Osteoblast (primary cell): ENCODE data around the gene LMOD3. TPM values are rescaled to one million over a fixed set of nuclear protein-coding genes. Genes with fewer than 3 reads are reported as not detected.

ENCODE experiments used
- DNase-seq: peaks from one replicate; pipeline ENCODE4 v3.0.0; 2011; ENCODE audit warnings: low spot score, mixed read lengths; ENCODE audit not compliant: insufficient read length; ENCODE audit errors: missing footprints
- H2AFZ ChIP-seq: 2 replicates; pipeline ENCODE4 v1.6.0; 2011; ENCODE audit warnings: mild to moderate bottlenecking, low read length
- H3K27ac ChIP-seq: 2 replicates; pipeline ENCODE4 v1.5.1; 2011; ENCODE audit warnings: mild to moderate bottlenecking, low read depth, low read length, moderate library complexity
- H3K27me3 ChIP-seq: 2 replicates; pipeline ENCODE4 v1.6.0; 2012; ENCODE audit warnings: mild to moderate bottlenecking, control low read depth, inconsistent platforms, low read length, moderate library complexity; ENCODE audit not compliant: insufficient read depth
- H3K36me3 ChIP-seq: 2 replicates; pipeline ENCODE4 v1.5.1; 2011; ENCODE audit warnings: mild to moderate bottlenecking, low read length, control low read depth, moderate library complexity; ENCODE audit not compliant: insufficient read depth
- H3K4me1 ChIP-seq: 2 replicates; pipeline ENCODE4 v1.5.1; 2011; ENCODE audit warnings: mild to moderate bottlenecking, low read length, control low read depth, moderate library complexity; ENCODE audit not compliant: insufficient read depth
- H3K4me2 ChIP-seq: 2 replicates; pipeline ENCODE4 v1.6.0; 2011; ENCODE audit warnings: mild to moderate bottlenecking, low read length; ENCODE audit not compliant: insufficient read depth
- H3K4me3 ChIP-seq: fragments of 200-600 bp; sonication (generic); 3 replicates; pipeline ENCODE4 v1.5.1; 2012; ENCODE audit warnings: mild to moderate bottlenecking, low read length, inconsistent platforms; ENCODE audit not compliant: insufficient read depth
- H3K79me2 ChIP-seq: 2 replicates; pipeline ENCODE4 v1.6.0; 2012; ENCODE audit warnings: mild to moderate bottlenecking, low read length, control low read depth, inconsistent platforms; ENCODE audit not compliant: insufficient read depth
- H3K9me3 ChIP-seq: 2 replicates; pipeline ENCODE4 v1.5.1; 2011; ENCODE audit warnings: low read depth, low read length, control low read depth
- H4K20me1 ChIP-seq: 2 replicates; pipeline ENCODE4 v1.6.0; 2012; ENCODE audit warnings: mild to moderate bottlenecking, low read length, control low read depth; ENCODE audit not compliant: insufficient read depth
- total RNA-seq: library from RNA; depleted of rRNA; stranded (reverse); fragments of >200 nt; gene quantifications from 2 replicates; pipeline ENCODE4 v1.2.3, GENCODE V29; 2012
- TF ChIP-seq, protein P1 (sequence below): IDR thresholded peaks from 2 replicates; pipeline ENCODE4 v1.5.1; 2011; ENCODE audit warnings: mild to moderate bottlenecking, low read depth, low read length, moderate library complexity; ENCODE audit errors: extremely low read depth

Gene LMOD3
- total RNA-seq, 1 donor = not detected

DNA sequence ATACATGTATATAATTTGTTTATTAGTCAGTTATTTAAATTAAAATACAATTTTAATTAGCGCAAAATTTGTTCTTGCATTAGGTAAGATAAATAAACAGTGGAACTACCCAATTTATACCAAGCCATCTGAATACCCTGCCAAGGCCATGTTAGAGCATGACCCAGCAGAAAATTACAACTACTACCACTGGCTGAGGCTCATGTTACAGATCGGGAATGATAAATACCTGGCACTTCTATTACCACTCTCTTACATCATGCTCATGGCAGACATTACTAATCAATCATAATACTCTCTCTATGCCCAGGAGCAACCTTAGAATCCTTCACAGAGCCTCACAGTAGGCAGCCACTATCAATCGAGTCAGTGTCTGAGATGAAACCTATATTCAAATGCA is 21.2 kb upstream of the LMOD3 start:
- H3K27me3 ChIP-seq = peaks cover 16% of the 10 kb centered on the region
- no peak overlapping the region for H2AFZ ChIP-seq
- H3K27ac ChIP-seq = no peak overlapping the region
- no peak overlapping the region for H3K4me3 ChIP-seq
- TF ChIP-seq, protein P1, sequence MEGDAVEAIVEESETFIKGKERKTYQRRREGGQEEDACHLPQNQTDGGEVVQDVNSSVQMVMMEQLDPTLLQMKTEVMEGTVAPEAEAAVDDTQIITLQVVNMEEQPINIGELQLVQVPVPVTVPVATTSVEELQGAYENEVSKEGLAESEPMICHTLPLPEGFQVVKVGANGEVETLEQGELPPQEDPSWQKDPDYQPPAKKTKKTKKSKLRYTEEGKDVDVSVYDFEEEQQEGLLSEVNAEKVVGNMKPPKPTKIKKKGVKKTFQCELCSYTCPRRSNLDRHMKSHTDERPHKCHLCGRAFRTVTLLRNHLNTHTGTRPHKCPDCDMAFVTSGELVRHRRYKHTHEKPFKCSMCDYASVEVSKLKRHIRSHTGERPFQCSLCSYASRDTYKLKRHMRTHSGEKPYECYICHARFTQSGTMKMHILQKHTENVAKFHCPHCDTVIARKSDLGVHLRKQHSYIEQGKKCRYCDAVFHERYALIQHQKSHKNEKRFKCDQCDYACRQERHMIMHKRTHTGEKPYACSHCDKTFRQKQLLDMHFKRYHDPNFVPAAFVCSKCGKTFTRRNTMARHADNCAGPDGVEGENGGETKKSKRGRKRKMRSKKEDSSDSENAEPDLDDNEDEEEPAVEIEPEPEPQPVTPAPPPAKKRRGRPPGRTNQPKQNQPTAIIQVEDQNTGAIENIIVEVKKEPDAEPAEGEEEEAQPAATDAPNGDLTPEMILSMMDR = no peak
- H3K4me2 ChIP-seq = no peak overlapping the region
- no peaks in the 10 kb centered on the region for H3K79me2 ChIP-seq
- H3K9me3 ChIP-seq = no peaks in the 10 kb centered on the region
- no peaks in the 10 kb centered on the region for H4K20me1 ChIP-seq
- no peaks in the 10 kb centered on the region for H3K36me3 ChIP-seq
- DNase-seq = no peak
- H3K4me1 ChIP-seq = no peaks in the 10 kb centered on the region

DNA sequence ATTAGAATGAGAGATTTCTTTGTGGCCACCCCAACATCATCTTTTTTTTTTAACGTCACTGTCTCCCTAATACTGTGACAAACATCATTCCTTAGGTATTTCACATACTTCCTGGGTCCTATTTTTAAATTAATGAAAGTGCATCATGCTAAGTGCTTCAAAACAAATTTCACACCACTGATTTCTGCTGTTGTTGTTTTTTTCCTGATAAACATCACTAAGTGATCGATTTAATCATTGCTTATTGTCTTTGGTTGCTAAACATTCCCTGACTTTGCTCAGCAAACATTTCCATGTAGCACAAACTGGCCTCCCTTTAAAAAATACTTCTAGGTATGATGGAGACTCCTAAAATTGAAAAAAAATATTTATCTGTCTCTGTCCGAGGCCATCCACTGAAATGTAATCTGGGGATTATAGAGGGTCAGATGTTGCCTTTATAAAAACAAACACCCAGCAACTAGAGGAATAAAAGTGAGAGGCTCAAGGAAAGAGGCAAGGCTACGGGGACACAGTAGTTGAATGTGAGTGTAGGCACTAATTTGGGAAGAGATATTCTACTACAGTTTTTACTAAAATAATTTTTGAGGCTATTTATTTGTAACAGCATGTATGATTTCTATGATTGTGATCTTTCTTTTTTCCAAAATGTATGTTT is 20.5 kb upstream of the LMOD3 start:
- Histone ChIP-seq H3K27me3 (peaks cover 16% of the 10 kb centered on the region), H3K79me2 (no peaks in the 10 kb centered on the region), H3K9me3 (no peaks in the 10 kb centered on the region), H4K20me1 (no peaks in the 10 kb centered on the region), H3K4me3 (no peak overlapping the region), H3K4me1 (no peaks in the 10 kb centered on the region), H3K27ac (no peak overlapping the region), H3K4me2 (no peak overlapping the region), H3K36me3 (no peaks in the 10 kb centered on the region), H2AFZ (no peak overlapping the region)
- TF ChIP-seq, protein P1 = no peak
- no peak for DNase-seq

DNA sequence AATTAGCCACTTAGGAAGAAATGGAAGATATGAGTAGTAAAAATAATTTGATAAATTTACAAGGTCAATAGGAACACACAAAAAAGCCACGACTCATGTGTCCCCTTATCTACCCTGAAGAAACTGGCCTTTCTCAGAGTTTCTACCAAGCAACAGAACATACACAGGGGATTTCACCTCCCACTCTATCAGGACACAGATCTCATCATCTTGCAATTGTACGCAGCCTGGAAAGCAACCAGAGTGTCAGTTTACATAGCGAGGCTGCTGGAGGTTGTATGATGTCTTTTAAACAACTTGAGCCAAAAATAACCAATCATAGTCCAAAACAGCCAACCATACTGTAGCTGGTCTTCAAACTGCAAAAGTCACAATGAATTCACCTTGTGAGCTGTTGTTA is 19.7 kb upstream of the LMOD3 start:
- H2AFZ ChIP-seq = no peak overlapping the region
- H3K27ac ChIP-seq = no peak overlapping the region
- H3K4me3 ChIP-seq = no peak overlapping the region
- H3K27me3 ChIP-seq = peaks cover 16% of the 10 kb centered on the region
- DNase-seq = no peak
- H3K36me3 ChIP-seq = no peaks in the 10 kb centered on the region
- H3K9me3 ChIP-seq = no peaks in the 10 kb centered on the region
- no peaks in the 10 kb centered on the region for H4K20me1 ChIP-seq
- no peaks in the 10 kb centered on the region for H3K4me1 ChIP-seq
- H3K4me2 ChIP-seq = no peak overlapping the region
- no peaks in the 10 kb centered on the region for H3K79me2 ChIP-seq
- TF ChIP-seq, protein P1 = no peak

DNA sequence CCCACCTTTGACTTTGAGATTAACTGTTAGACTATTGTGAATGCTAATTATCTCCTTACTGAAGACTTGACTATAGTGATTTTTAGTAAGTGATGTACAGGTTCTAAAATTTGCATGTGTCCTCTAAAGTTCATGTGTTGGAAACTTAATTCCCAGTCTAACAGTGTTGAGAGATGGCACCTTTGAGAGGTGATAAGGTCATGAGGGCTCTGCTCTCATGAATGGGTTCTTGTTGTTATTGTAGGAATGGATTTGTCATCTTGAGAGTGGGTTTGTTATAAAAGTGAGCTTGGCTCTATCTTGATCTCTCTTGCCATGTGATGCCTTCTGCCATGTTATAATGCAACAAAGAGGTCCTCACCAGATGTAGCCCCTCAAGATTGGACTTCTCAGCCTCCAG is 18.9 kb upstream of the LMOD3 start:
- Histone ChIP-seq H3K4me1 (no peaks in the 10 kb centered on the region), H3K9me3 (no peaks in the 10 kb centered on the region), H3K4me2 (no peak overlapping the region), H3K27me3 (peaks cover 16% of the 10 kb centered on the region), H2AFZ (no peak overlapping the region), H3K79me2 (no peaks in the 10 kb centered on the region), H3K27ac (no peak overlapping the region), H4K20me1 (no peaks in the 10 kb centered on the region), H3K4me3 (no peak overlapping the region), H3K36me3 (no peaks in the 10 kb centered on the region)
- no peak for DNase-seq
- TF ChIP-seq, protein P1 = no peak
